Measurements from ENCODE around the gene VTI1A. TPM values are rescaled to one million over a fixed set of nuclear protein-coding genes. Genes with fewer than 3 reads are reported as not detected.

Gene VTI1A
- total RNA-seq, 1 donor from 2014 or later: 33.3 TPM

DNA sequence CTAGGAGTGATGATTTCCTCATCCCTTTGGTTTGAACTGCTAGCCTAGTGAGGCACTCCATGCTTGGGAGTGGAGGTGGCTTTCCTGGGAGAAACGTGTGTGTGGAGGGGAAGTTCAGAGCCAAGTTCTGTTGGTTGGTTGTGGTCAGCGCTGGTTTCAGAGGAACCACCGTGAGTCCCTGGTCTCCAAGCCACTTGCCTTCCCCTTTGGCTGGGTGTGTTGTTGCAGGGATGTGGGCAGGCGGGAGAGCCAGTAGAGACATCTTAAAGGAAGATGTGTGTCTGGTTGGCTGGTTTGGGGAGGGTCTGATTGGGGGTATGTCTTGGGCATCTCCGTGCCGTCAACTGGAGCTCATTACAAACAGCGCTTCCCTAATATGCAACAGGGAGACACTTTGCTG is 372.2 kb downstream of the VTI1A start:
- Histone ChIP-seq H3K79me2 (ENCODE audit: insufficient read depth, low read length) (no peaks in the 10 kb centered on the region), H3K27me3 (ENCODE audit: insufficient read depth, low read length) (no peaks in the 10 kb centered on the region), H3K36me3 (ENCODE audit: insufficient read depth, low read length) (no peaks in the 10 kb centered on the region), H3K4me1 (ENCODE audit: insufficient read depth, low read length) (peaks cover 11% of the 10 kb centered on the region), H3K9ac (ENCODE audit: low read length) (no peak overlapping the region), H3K4me2 (ENCODE audit: low read length) (no peak overlapping the region), H4K20me1 (ENCODE audit: insufficient read depth, low read length) (peaks cover 3% of the 10 kb centered on the region), H3K9me3 (ENCODE audit: insufficient read depth, low read depth, low read length) (no peaks in the 10 kb centered on the region), H3K4me3 (ENCODE audit: insufficient read depth, low read depth, low read length) (no peak overlapping the region), H3K27ac (ENCODE audit: low read depth, low read length) (no peak overlapping the region), H2AFZ (ENCODE audit: low read depth, low read length) (no peak overlapping the region)
- DNase-seq (ENCODE audit: low read depth) (no peak), FAIRE-seq (no peak)
- TF ChIP-seq EZH2 (IDR thresholded peaks at IDR 0.05; ENCODE audit: insufficient read depth, low read length): no peak
- TF ChIP-seq, protein P1, sequence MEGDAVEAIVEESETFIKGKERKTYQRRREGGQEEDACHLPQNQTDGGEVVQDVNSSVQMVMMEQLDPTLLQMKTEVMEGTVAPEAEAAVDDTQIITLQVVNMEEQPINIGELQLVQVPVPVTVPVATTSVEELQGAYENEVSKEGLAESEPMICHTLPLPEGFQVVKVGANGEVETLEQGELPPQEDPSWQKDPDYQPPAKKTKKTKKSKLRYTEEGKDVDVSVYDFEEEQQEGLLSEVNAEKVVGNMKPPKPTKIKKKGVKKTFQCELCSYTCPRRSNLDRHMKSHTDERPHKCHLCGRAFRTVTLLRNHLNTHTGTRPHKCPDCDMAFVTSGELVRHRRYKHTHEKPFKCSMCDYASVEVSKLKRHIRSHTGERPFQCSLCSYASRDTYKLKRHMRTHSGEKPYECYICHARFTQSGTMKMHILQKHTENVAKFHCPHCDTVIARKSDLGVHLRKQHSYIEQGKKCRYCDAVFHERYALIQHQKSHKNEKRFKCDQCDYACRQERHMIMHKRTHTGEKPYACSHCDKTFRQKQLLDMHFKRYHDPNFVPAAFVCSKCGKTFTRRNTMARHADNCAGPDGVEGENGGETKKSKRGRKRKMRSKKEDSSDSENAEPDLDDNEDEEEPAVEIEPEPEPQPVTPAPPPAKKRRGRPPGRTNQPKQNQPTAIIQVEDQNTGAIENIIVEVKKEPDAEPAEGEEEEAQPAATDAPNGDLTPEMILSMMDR (IDR thresholded peaks at IDR 0.05; ENCODE audit: insufficient read depth, low read depth, low read length): no peak
- Mint-ChIP-seq H3K4me1 (ENCODE audit: low read depth, unreplicated experiment) (peaks cover 31% of the 10 kb centered on the region), H3K27ac (ENCODE audit: unreplicated experiment) (no peak overlapping the region), H3K9me3 (ENCODE audit: unreplicated experiment) (no peaks in the 10 kb centered on the region), H3K27me3 (ENCODE audit: low read depth, unreplicated experiment) (no peaks in the 10 kb centered on the region), H3K36me3 (ENCODE audit: low read depth, unreplicated experiment) (peaks cover 3% of the 10 kb centered on the region), H3K4me3 (ENCODE audit: unreplicated experiment) (no peak overlapping the region)

DNA sequence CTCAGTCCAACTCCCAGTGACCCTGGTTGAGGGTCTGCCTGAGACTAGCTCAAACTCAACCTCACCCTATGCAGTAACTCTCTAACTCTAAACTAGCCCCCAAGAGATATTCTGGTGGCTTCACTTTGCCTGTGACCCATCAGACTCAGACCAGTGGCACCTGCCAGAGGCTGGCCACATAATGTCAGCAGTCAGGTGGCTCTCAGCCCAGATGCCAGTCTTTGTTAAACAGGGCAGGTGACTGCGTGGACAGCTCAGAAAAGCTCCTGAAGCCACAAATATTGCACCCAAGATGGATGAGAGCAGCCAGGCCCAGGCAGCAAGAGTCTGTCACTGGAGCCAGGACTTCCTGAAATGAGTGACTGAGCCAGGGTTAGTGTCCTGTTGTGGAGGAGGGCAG is 373.3 kb downstream of the VTI1A start:
- Histone ChIP-seq H3K9ac (ENCODE audit: low read length) (no peak overlapping the region), H3K27me3 (ENCODE audit: insufficient read depth, low read length) (no peaks in the 10 kb centered on the region), H3K4me3 (ENCODE audit: insufficient read depth, low read depth, low read length) (no peak overlapping the region), H4K20me1 (ENCODE audit: insufficient read depth, low read length) (peaks cover 2% of the 10 kb centered on the region), H3K79me2 (ENCODE audit: insufficient read depth, low read length) (no peaks in the 10 kb centered on the region), H2AFZ (ENCODE audit: low read depth, low read length) (no peak overlapping the region), H3K9me3 (ENCODE audit: insufficient read depth, low read depth, low read length) (no peaks in the 10 kb centered on the region), H3K4me2 (ENCODE audit: low read length) (no peak overlapping the region), H3K36me3 (ENCODE audit: insufficient read depth, low read length) (no peaks in the 10 kb centered on the region), H3K4me1 (ENCODE audit: insufficient read depth, low read length) (peaks cover 9% of the 10 kb centered on the region), H3K27ac (ENCODE audit: low read depth, low read length) (no peak overlapping the region)
- Mint-ChIP-seq H3K9me3 (ENCODE audit: unreplicated experiment) (no peaks in the 10 kb centered on the region), H3K4me1 (ENCODE audit: low read depth, unreplicated experiment) (peaks cover 24% of the 10 kb centered on the region), H3K36me3 (ENCODE audit: low read depth, unreplicated experiment) (peaks cover 3% of the 10 kb centered on the region), H3K27ac (ENCODE audit: unreplicated experiment) (no peak overlapping the region), H3K4me3 (ENCODE audit: unreplicated experiment) (no peak overlapping the region), H3K27me3 (ENCODE audit: low read depth, unreplicated experiment) (no peaks in the 10 kb centered on the region)
- FAIRE-seq: no peak
- no peak for DNase-seq (ENCODE audit: low read depth)
- TF ChIP-seq EZH2 (IDR thresholded peaks at IDR 0.05; ENCODE audit: insufficient read depth, low read length): no peak
- TF ChIP-seq, protein P1 (IDR thresholded peaks at IDR 0.05; ENCODE audit: insufficient read depth, low read depth, low read length): no peak

DNA sequence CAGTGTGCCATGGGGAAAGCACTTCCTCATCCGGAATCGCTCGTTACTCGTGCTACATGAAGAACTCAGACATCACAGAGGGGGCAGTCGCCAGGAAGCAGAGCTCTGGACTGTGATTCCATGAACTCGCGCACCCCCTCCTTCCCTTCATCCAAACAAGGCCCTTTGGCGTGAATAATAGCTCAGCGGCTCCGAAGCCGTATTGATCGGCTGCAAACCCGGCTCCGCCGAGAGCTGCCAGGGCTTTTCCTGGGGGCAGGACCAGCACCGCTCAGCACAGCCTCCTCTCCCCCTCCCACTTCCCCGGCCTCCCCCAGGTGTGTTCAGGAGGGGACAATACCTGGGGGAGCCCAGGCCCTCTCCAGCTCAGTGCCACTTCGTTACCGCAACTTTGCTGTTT is 374.0 kb downstream of the VTI1A start:
- H3K27me3 ChIP-seq (ENCODE audit: insufficient read depth, low read length): no peaks in the 10 kb centered on the region
- FAIRE-seq: no peak
- TF ChIP-seq, protein P1 (IDR thresholded peaks at IDR 0.05; ENCODE audit: insufficient read depth, low read depth, low read length): no peak
- no peak for TF ChIP-seq EZH2 (IDR thresholded peaks at IDR 0.05; ENCODE audit: insufficient read depth, low read length)
- peaks cover 1% of the 10 kb centered on the region for H3K4me1 ChIP-seq (ENCODE audit: insufficient read depth, low read length)
- H3K79me2 ChIP-seq (ENCODE audit: insufficient read depth, low read length): no peaks in the 10 kb centered on the region
- H3K4me3 ChIP-seq (ENCODE audit: insufficient read depth, low read depth, low read length): no peak overlapping the region
- no peak for DNase-seq (ENCODE audit: low read depth)
- Mint-ChIP-seq H3K4me1 (ENCODE audit: low read depth, unreplicated experiment) (peaks cover 17% of the 10 kb centered on the region), H3K27ac (ENCODE audit: unreplicated experiment) (no peak overlapping the region), H3K4me3 (ENCODE audit: unreplicated experiment) (no peak overlapping the region), H3K27me3 (ENCODE audit: low read depth, unreplicated experiment) (peaks cover 1% of the 10 kb centered on the region), H3K36me3 (ENCODE audit: low read depth, unreplicated experiment) (peaks cover 3% of the 10 kb centered on the region), H3K9me3 (ENCODE audit: unreplicated experiment) (no peaks in the 10 kb centered on the region)
- no peak overlapping the region for H3K27ac ChIP-seq (ENCODE audit: low read depth, low read length)
- no peaks in the 10 kb centered on the region for H3K36me3 ChIP-seq (ENCODE audit: insufficient read depth, low read length)
- no peak overlapping the region for H2AFZ ChIP-seq (ENCODE audit: low read depth, low read length)
- H4K20me1 ChIP-seq (ENCODE audit: insufficient read depth, low read length): no peaks in the 10 kb centered on the region
- no peak overlapping the region for H3K4me2 ChIP-seq (ENCODE audit: low read length)
- H3K9ac ChIP-seq (ENCODE audit: low read length): no peak overlapping the region
- H3K9me3 ChIP-seq (ENCODE audit: insufficient read depth, low read depth, low read length): no peaks in the 10 kb centered on the region

Data from astrocyte (in vitro differentiated cells and primary cell).